ENCODE results near the gene ZNF526. TPM values are rescaled to one million over a fixed set of nuclear protein-coding genes. Genes with fewer than 3 reads are reported as not detected.

The ZNF526 gene
- total and polyA plus RNA-seq, 2 experiments from 2014 or later = 8.8 to 9.2 TPM

DNA sequence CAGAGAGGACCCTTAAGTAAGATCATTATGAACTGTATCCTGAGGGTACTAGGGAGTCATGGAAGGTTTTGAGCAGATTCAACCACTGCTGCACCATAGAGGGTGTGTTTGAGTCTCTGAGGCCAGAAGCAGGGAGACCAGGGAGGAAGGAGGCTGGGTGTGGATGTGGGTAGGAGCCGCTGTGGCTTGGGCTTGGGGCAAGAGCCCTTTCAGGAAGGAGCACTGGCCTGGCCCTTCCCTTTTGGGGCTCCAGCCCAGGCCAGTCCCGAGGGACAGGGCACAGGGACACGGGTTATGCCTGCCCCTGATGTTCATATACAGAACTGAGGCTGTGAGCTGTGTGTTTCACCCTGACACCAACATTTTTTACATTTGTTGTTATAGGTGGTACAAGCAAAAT, 56.2 kb downstream of the ZNF526 start:
- no peak overlapping the region for H3K4me3 ChIP-seq
- no peaks in the 10 kb centered on the region for H3K9me3 ChIP-seq (ENCODE audit: low read depth)
- H3K27me3 ChIP-seq = no peaks in the 10 kb centered on the region
- no peak for DNase-seq (ENCODE audit: low read depth in 1 of 2, low spot score in 1 of 2)
- TF ChIP-seq, protein P1, sequence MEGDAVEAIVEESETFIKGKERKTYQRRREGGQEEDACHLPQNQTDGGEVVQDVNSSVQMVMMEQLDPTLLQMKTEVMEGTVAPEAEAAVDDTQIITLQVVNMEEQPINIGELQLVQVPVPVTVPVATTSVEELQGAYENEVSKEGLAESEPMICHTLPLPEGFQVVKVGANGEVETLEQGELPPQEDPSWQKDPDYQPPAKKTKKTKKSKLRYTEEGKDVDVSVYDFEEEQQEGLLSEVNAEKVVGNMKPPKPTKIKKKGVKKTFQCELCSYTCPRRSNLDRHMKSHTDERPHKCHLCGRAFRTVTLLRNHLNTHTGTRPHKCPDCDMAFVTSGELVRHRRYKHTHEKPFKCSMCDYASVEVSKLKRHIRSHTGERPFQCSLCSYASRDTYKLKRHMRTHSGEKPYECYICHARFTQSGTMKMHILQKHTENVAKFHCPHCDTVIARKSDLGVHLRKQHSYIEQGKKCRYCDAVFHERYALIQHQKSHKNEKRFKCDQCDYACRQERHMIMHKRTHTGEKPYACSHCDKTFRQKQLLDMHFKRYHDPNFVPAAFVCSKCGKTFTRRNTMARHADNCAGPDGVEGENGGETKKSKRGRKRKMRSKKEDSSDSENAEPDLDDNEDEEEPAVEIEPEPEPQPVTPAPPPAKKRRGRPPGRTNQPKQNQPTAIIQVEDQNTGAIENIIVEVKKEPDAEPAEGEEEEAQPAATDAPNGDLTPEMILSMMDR (IDR thresholded peaks at IDR 0.05; ENCODE audit: low read depth, low read length) = no peak
- no peak overlapping the region for H3K27ac ChIP-seq
- H3K36me3 ChIP-seq = no peaks in the 10 kb centered on the region
- H3K4me1 ChIP-seq (ENCODE audit: low read depth) = peaks cover 24% of the 10 kb centered on the region

DNA sequence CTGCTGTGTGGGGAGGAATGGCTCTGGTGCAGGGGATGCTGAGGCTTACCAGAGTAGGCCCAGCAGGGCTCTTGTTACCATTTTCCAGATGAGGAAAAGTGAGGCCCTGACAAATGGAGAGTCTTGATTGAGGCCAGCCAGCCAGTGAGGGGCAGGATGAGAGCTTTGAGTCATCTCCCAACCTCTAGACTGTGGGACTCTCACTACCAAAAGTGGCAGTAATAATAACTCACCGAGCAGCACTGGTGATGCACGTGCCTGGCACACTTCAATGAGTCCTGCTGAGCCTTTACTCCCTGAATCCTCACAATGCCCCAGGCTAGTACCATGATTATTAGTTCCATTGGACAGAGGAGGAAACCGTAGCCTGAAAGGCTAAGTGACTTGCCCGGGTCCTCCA, 56.7 kb downstream of the ZNF526 start:
- Histone ChIP-seq H3K27ac (no peak overlapping the region), H3K9me3 (ENCODE audit: low read depth) (no peaks in the 10 kb centered on the region), H3K4me1 (ENCODE audit: low read depth) (peaks cover 29% of the 10 kb centered on the region), H3K36me3 (no peaks in the 10 kb centered on the region), H3K4me3 (no peak overlapping the region), H3K27me3 (no peaks in the 10 kb centered on the region)
- no peak for DNase-seq (ENCODE audit: low read depth in 1 of 2, low spot score in 1 of 2)
- TF ChIP-seq, protein P1 (IDR thresholded peaks at IDR 0.05; ENCODE audit: low read depth, low read length) = no peak

Other genes starting within 250 kb of the ZNF526 start
- gene ATP1A3, start 226.1 kb upstream of the ZNF526 start, total RNA-seq = 4.5 and 6.1 TPM in 2 replicates
- 8.1 and 9.9 TPM in 2 replicates for gene ATP1A3, start 226.1 kb upstream of the ZNF526 start, polyA plus RNA-seq
- gene GRIK5, start 150.1 kb upstream of the ZNF526 start, total RNA-seq = 9.1 and 11.8 TPM in 2 replicates
- gene GRIK5, start 150.1 kb upstream of the ZNF526 start, polyA plus RNA-seq = 3.4 and 6.3 TPM in 2 replicates
- 29.2 and 36.2 TPM in 2 replicates for gene ZNF574, start 144.1 kb upstream of the ZNF526 start, total RNA-seq
- 23.9 and 32.5 TPM in 2 replicates for gene ZNF574, start 144.1 kb upstream of the ZNF526 start, polyA plus RNA-seq
- not detected in 2 replicates for gene POU2F2, start 87.9 kb upstream of the ZNF526 start, total RNA-seq
- 0.12 and 0.31 TPM in 2 replicates for gene POU2F2, start 87.9 kb upstream of the ZNF526 start, polyA plus RNA-seq
- gene DEDD2, start 2.6 kb upstream of the ZNF526 start, total RNA-seq = 69.7 and 71.6 TPM in 2 replicates
- gene DEDD2, start 2.6 kb upstream of the ZNF526 start, polyA plus RNA-seq = 46.0 and 58.2 TPM in 2 replicates
- gene GSK3A, start 22.3 kb downstream of the ZNF526 start, total RNA-seq = 28.0 and 33.2 TPM in 2 replicates
- gene GSK3A, start 22.3 kb downstream of the ZNF526 start, polyA plus RNA-seq = 35.3 and 40.2 TPM in 2 replicates
- gene ERF, start 34.8 kb downstream of the ZNF526 start, total RNA-seq = 97.6 and 108 TPM in 2 replicates
- gene ERF, start 34.8 kb downstream of the ZNF526 start, polyA plus RNA-seq = 25.1 and 25.4 TPM in 2 replicates
- 55.5 and 62.9 TPM in 2 replicates for gene CIC, start 48.9 kb downstream of the ZNF526 start, total RNA-seq
- gene CIC, start 48.9 kb downstream of the ZNF526 start, polyA plus RNA-seq = 18.1 and 18.7 TPM in 2 replicates
- gene PRR19, start 81.8 kb downstream of the ZNF526 start, total RNA-seq = 1.3 and 1.4 TPM in 2 replicates
- gene PRR19, start 81.8 kb downstream of the ZNF526 start, polyA plus RNA-seq = 0.16 and 2.9 TPM in 2 replicates
- gene PAFAH1B3, start 82.3 kb downstream of the ZNF526 start, total RNA-seq = 91.2 and 144 TPM in 2 replicates
- gene PAFAH1B3, start 82.3 kb downstream of the ZNF526 start, polyA plus RNA-seq = 87.9 and 131 TPM in 2 replicates
- gene TMEM145, start 93.0 kb downstream of the ZNF526 start, total RNA-seq = 0.18 and 3.7 TPM in 2 replicates
- 0.47 and 3.8 TPM in 2 replicates for gene TMEM145, start 93.0 kb downstream of the ZNF526 start, polyA plus RNA-seq
- gene MEGF8, start 105.3 kb downstream of the ZNF526 start, total RNA-seq = 81.9 and 102 TPM in 2 replicates
- gene MEGF8, start 105.3 kb downstream of the ZNF526 start, polyA plus RNA-seq = 18.5 and 23.9 TPM in 2 replicates
- gene CNFN, start 170.0 kb downstream of the ZNF526 start, total RNA-seq = 0.95 and 8.2 TPM in 2 replicates
- 7.1 and 12.1 TPM in 2 replicates for gene CNFN, start 170.0 kb downstream of the ZNF526 start, polyA plus RNA-seq
- 20.4 and 24.4 TPM in 2 replicates for gene LIPE, start 207.1 kb downstream of the ZNF526 start, total RNA-seq
- gene LIPE, start 207.1 kb downstream of the ZNF526 start, polyA plus RNA-seq = 16.6 and 20.2 TPM in 2 replicates
- gene CXCL17, start 222.6 kb downstream of the ZNF526 start, total RNA-seq = 0.25 TPM in 1 of 2 replicates, not detected in the other
- 0.59 and 1.1 TPM in 2 replicates for gene CXCL17, start 222.6 kb downstream of the ZNF526 start, polyA plus RNA-seq